ENCODE data around the gene CYP2B6.
A peak's percentile ranks its signal among the peaks of the same experiment; 100 is the strongest.
"Not testable (repeated sequence)": the region's sequence is repeated elsewhere in the genome, so short reads cannot be mapped to it uniquely, and the experiment has no call there.

The CYP2B6 gene

DNA sequence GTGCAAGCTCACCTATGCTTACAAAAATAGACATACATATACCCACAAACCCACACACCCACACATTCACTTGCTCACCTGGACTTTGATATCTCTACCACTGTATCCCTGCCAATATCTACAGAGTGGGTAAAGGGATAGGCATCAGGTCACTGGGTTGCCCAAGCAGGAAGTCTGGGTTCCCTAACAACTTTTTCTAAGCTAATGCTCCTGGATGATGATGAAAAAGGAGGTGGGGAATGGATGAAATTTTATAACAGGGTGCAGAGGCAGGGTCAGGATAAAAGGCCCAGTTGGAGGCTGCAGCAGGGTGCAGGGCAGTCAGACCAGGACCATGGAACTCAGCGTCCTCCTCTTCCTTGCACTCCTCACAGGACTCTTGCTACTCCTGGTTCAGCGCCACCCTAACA lies at the start of gene CYP2B6:
Gene CYP2B6 (plus strand): TSS at position 311 of the 410 bp plus-strand sequence. CDS start 24 bp downstream, at position 335.
- DNase-seq, result no peak

DNA sequence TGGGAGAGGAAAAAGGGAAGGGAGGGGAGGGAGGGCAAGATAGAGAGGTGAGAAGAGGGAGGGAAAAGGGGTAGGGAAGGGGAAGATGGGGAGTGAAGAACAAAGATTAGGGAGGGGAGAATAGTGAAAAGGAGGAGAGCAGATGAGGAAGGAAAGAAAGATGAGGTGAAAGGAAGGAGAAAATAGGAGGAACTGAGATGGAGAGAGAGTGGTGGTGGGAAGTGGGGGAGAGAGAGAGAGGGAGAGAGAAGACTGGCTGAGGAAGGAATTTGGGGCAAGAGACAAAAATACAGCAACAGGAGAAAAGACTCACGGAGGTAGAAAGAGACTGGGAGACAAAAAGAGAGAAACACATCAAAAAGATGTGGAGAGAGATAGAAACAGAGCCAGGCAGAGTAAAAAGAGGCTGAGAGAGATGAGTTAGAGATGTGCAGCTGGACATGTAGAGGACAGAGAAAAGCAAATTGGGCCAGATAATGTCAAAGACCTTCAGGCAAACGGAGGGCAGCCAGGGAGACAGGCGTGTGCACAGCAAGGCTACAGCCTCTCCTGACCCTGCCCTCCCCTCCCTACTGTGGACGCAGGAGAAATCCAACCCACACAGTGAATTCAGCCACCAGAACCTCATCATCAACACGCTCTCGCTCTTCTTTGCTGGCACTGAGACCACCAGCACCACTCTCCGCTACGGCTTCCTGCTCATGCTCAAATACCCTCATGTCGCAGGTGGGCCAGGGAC lies 49.4 kb upstream of the CYP2B6 start:
- DNase-seq, result no peak

GRCh38 chr19:40945645-40946044 lies 45.4 kb upstream of the CYP2B6 start:
- no peak for DNase-seq

DNA sequence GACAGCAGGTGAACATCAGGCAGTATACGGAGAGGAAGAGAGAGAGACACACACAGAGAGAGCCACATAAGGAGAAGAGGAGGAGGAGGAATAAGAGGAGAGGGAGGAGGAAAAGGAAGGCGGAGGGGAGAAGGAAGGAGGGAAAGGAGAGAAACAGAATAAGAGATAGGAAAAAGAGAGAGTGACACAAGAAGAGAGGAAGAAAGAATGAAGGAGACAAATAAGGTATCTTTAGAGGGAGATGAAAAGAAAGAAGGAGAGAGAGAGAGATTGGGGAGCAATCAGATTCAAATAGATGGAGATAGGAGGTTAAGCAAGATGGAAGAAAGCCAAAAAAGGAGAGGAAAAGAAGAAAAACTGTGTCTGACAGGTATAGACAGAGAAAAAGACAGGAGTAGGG lies 44.0 kb upstream of the CYP2B6 start:
- DNase-seq, result no peak

- DNase-seq, result no peak
Measured at GRCh38 chr19:40947573-40947972, 43.5 kb upstream of the CYP2B6 start.

DNA sequence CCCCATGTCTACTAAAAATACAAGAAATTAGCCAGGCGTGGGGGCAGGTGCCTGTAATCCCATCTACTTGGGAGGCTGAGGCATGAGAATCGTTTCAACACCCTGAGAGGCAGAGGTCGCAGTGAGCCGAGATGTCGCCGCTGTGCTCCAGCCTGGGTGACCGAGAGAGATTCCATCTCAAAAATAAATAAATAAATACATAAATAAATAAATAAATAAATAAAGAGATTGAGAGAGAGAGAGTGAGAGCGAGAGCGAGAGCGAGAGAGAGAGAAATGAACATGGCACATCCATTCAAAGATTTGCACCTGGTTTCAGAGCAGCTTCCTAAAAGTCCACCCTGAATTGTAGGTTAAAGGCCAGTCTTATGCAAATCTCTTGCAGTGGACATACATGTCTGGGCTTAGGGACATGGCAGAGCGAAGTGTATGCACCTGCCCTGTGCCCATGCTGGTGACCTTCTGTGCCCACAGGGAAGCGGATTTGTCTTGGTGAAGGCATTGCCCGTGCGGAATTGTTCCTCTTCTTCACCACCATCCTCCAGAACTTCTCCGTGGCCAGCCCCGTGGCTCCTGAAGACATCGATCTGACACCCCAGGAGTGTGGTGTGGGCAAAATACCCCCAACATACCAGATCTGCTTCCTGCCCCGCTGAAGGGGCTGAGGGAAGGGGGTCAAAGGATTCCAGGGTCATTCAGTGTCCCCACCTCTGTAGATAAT lies 42.3 kb upstream of the CYP2B6 start:
- no peak for DNase-seq

DNA sequence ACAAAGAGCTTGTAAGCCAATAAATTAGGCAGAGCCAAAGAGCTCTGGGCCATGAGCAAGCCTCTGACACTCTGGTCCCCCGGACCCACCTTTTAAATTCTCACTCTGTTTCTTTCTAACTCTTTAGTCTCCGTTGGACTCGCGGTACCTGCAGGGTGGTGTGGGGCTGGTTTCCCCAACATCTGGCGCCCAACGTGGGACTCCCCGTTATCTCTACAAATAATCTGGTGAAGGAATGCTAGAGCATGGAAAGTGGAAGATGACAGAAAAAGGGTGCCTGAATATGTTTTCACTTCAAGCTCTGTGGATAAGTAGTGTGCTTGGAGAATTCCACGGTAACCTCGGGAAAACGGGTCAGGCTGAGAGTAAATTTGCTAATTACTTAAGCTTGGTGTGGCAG lies 36.5 kb upstream of the CYP2B6 start:
- no peak for DNase-seq

DNA sequence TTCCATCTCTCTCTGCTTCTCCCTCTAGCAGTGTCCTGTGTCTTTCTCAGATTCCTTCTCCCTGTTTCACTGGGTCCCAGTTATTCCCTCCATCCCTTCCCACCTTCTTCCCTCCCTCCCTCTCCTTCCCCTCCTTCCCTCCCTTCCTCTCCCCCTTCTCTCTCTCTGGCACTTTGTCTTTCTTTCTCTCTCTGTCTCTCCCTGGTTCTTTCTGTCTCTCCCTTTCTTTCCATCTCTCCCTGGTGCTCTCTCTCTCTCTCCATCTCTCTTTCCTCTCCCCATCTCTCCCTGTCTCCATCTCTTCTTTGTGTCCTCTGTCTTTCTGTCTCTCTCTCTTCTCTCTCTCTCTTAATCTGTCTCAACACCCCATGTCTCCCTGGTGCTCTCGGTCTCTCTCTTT lies 31.7 kb upstream of the CYP2B6 start:
- DNase-seq, result no peak

- DNase-seq, result no peak
Measured at GRCh38 chr19:40960062-40960685, 30.9 kb upstream of the CYP2B6 start.

GRCh38 chr19:40960780-40961179 lies 30.3 kb upstream of the CYP2B6 start:
- DNase-seq, result no peak

- no peak for DNase-seq
Measured at GRCh38 chr19:40962460-40962961, 28.6 kb upstream of the CYP2B6 start.

DNA sequence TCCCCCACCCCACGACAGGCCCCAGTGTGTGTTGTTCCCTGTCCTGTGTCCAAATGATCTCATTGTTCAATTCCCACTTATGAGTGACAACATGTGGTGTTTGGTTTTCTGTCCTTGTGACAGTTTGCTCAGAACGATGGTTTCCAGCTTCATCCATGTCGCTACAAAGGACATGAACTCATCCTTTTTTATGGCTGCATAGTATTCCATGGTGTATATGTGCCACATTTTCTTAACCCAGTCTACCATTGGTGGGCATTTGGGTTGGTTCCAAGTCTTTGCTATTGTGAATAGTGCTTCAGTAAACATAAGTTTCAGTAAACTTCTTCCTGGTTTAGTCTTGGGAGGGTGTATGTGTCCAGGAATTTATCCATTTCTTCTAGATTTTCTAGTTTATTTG lies 26.7 kb upstream of the CYP2B6 start:
- not testable (repeated sequence) for DNase-seq

- DNase-seq, result not testable (repeated sequence)
Measured at GRCh38 chr19:40965351-40965750, 25.7 kb upstream of the CYP2B6 start.

DNA sequence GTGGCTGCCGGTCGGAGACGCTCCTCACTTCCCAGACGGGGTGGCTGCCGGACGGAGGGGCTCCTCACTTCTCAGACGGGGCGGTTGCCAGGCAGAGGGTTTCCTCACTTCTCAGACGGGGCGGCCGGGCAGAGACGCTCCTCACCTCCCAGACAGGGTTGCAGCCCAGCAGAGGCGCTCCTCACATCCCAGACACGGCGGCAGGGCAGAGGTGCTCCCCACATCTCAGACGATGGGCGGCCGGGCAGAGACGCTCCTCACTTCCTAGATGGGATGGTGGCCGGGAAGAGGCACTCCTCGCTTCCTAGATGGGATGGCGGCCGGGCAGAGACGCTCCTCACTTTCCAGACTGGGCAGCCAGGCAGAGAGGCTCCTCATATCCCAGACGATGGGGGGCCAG lies 24.5 kb upstream of the CYP2B6 start:
- not testable (repeated sequence) for DNase-seq

- not testable (repeated sequence) for DNase-seq
Measured at GRCh38 chr19:40968065-40968464, 23.0 kb upstream of the CYP2B6 start.

- not testable (repeated sequence) for DNase-seq
Measured at GRCh38 chr19:40969721-40970120, 21.4 kb upstream of the CYP2B6 start.

DNA sequence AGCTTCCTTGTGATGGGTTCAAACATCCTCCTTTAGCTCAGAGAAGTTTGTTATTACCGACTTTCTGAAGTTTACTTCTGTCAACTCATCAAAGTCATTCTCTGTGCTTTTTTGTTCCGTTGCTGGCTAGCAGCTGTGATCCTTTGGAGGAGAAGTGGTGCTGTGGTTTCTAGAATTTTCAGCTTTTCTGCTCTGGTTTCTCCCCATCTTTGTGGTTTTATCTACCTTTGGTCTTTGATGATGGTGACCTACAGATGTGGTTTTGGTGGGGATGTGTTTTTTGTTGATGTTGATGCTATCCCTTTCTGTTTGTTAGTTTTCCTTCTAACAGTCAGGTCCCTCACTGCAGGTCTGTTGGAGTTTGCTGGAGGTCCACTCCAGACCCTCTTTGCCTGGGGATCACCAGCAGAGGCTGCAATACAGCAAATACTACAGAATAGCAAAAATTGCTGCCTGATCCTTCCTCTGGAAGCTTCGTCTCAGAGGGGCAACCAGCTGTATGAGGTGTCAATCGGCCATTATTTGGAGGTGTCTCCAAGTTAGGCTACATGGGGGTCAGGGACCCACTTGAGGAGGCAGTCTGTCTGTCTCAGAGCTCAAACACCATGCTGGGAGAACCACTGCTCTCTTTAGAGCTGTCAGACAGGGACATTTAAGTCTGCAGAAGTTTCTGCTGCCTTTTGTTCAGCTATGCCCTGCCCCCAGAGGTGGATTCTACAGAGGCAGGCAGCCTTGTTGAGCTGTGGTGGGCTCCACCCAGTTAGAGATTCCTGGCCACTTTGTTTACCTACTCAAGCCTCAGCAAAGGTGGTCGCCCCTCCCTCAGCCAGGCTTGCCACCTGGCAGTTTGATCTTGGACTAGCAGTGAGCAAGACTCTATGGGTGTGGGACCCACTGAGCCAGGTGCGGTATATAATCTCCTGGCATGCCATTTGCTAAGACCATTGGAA lies 20.4 kb upstream of the CYP2B6 start:
- DNase-seq, result not testable (repeated sequence)

DNA sequence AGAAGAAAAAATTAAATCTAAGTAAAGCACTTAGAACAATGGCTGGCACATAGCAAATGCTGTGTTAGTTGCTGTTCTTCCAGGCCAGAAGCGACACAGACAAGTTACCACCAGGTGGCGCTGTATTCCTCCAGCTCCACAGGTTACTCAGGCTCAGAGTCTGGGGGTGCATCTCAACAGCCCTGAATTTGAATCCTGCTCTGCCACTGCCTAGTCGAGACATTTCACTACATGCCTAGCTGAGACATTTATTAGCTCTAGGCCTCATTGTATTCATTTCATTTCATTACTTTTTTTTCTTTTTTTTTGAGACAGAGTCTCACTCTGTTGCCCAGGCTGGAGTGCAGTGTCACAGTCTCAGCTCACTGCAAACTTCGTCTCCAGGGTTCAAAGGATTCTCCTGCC lies 16.4 kb upstream of the CYP2B6 start:
- DNase-seq, result peak; percentile 82

GRCh38 chr19:40976134-40976533 lies 14.9 kb upstream of the CYP2B6 start:
- DNase-seq, result no peak

DNA sequence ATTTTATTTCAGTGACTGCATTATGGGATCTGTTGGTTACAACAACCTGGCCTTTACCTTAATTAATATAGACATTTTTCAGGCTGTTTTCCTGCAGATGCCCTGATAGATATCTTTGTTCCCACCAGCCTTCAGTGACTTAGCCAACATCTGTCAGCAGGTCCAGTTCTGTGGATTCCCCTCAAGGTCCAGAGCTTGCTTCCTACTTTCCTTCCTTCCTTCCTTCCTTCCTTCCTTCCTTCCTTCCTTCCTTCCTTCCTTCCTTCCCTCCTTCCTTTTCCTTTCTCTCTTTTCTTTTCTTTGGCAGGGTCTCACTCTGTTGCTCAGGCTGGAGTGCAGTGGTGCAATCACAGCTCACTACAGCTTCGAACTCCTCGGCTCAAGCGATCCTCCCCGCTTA lies 14.4 kb upstream of the CYP2B6 start:
- no peak for DNase-seq

- DNase-seq, result not testable (repeated sequence)
Measured at GRCh38 chr19:40979759-40980158, 11.3 kb upstream of the CYP2B6 start.

DNA sequence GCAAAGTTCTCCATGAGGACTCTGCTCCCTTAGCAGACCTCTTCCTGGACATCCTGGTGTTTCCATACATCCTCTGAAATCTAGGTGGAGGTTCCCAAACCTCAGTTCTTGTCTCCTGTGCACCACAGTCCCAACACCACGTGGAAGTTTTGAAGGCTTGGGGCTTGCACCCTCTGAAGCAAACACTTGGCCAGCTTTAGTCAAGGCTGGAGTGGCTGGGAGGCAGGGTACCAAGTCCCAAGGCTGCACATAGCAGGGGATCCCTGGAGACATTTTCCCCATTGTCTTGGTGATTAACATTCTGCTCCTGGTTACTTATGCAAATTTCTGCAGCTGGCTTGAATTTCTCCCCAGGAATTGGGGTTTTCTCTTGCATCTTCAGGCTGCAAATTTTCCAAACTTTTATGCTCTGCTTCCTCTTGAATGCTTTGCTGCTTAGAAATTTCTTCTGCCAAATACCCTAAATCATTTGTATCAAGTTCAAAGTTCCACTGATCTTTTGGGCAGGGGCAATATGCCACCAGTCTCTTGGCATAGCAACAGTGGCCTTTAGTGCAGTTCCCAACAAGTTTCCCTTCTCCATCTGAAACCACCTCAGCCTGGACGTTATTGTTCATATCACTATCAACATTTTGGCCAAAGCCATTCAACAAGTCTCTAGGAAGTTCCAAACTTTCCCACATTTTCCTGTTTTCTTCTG lies 10.2 kb upstream of the CYP2B6 start:
- not testable (repeated sequence) for DNase-seq
